Kidney (tissue), 14 donors: ENCODE data around the gene HCFC2. TPM values are rescaled to one million over a fixed set of nuclear protein-coding genes. Genes with fewer than 3 reads are reported as not detected.

Experiments used
- DNase-seq, 5 donors: peaks; one replicate each; pipeline ENCODE4 v3.0.0-alpha.2; 2013 to 2020
- FAIRE-seq: peaks from 2 replicates; lab custom pipeline; 2012; peaks lifted over from hg19 to GRCh38; lab: Jason Lieb, UNC
- H3K27ac ChIP-seq, 2 donors: one replicate each; pipeline ENCODE4 v1.7.0; 2013; ENCODE audit warnings: low read depth in 2 of 2, low read length in 2 of 2, inconsistent platforms in 1 of 2
- H3K27me3 ChIP-seq: one replicate; pipeline ENCODE4 v1.7.1; 2013; ENCODE audit warnings: low read length, inconsistent platforms; ENCODE audit not compliant: control insufficient read depth, insufficient read depth
- H3K36me3 ChIP-seq, 3 donors: one replicate each; pipeline versions ENCODE4 v1.7.0 to v1.7.1; 2013; ENCODE audit warnings: low read length in 3 of 3, control low read depth in 1 of 3, inconsistent platforms in 1 of 3; ENCODE audit not compliant: insufficient read depth in 3 of 3, control insufficient read depth in 2 of 3
- H3K4me1 ChIP-seq, 3 donors: one replicate each; pipeline versions ENCODE4 v1.7.0 to v1.7.1; 2013; ENCODE audit warnings: low read length in 3 of 3, inconsistent platforms in 1 of 3, low read depth in 1 of 3; ENCODE audit not compliant: control insufficient read depth in 2 of 3, insufficient read depth in 2 of 3
- H3K4me3 ChIP-seq, 3 donors: one replicate each; pipeline versions ENCODE4 v1.7.0 to v1.8.1; 2013; ENCODE audit warnings: low read length in 3 of 3, control low read depth in 1 of 3, inconsistent platforms in 1 of 3
- H3K9ac ChIP-seq, 3 donors: one replicate each; pipeline versions ENCODE4 v1.7.0 to v1.7.1; 2013; ENCODE audit warnings: low read length in 3 of 3, control low read depth in 1 of 3, inconsistent platforms in 1 of 3
- H3K9me3 ChIP-seq, 3 donors: one replicate each; pipeline versions ENCODE4 v1.7.0 to v1.7.1; 2013; ENCODE audit warnings: low read length in 3 of 3, control low read depth in 1 of 3, inconsistent platforms in 1 of 3; ENCODE audit not compliant: control insufficient read depth in 2 of 3, insufficient read depth in 1 of 3
- CTCF ChIP-seq: IDR thresholded peaks from 3 replicates; pipeline ENCODE4 v1.5.1; 2012; ENCODE audit warnings: mild to moderate bottlenecking, moderate library complexity, borderline replicate concordance; ENCODE audit not compliant: insufficient read depth; ENCODE audit errors: extremely low read depth
- intact Hi-C: fragments of 100-400 bp; cut with DNase I; formaldehyde crosslinking; loops from one replicate; pipeline ENCODE4 v1.11.1; 2022
- polyA plus RNA-seq: library from polyadenylated mRNA; stranded (reverse); fragments of 350-450 nt; fragmentation: Illumina TruSeq; extraction: RNeasy Lipid Tissue Mini Kit (QIAGEN cat#74804); gene quantifications from one replicate; pipeline ENCODE4 v1.2.3, GENCODE V29; 2014; ENCODE audit warnings: low read depth, low replicate concordance; ENCODE audit not compliant: insufficient read depth
- total RNA-seq: library from RNA; stranded (reverse); fragmentation: NEBNext Ultra II Directional; extraction: Animal tissue kit (Norgen Biotek cat#: 25700); gene quantifications from one replicate; pipeline ENCODE4 v1.2.1, GENCODE V29; 2021
- donor health status: control.
- donor health status: control.
- donor health status: control.
- donor health status: control.
- donor health status: control.
- donor health status: DM: yes; HTN: yes; CAD: no.
- donor health status: Normal renal cell carcinoma (clear cell type).

Gene HCFC2
- total and polyA plus RNA-seq, 2 donors from 2014 or later, result 6.0 to 18.1 TPM

- H3K9ac ChIP-seq, result no peak overlapping the region
- no peaks in the 10 kb centered on the region for H3K9me3 ChIP-seq
- no peaks in the 10 kb centered on the region for H3K36me3 ChIP-seq
- H3K27ac ChIP-seq, result no peak overlapping the region
- no peak for TF ChIP-seq CTCF
- peaks cover 0 to 5% (median 0%) of the 10 kb centered on the region in 3 donors for H3K4me1 ChIP-seq
- no peak for DNase-seq
- H3K27me3 ChIP-seq, result no peaks in the 10 kb centered on the region
- FAIRE-seq, result no peak
- intact Hi-C loops, result no loop called here
- H3K4me3 ChIP-seq, result no peak overlapping the region
Measured at GRCh38 chr12:104058802-104059201, 5.5 kb upstream of the HCFC2 start.

GRCh38 chr12:104059963-104060362 is 4.4 kb upstream of the HCFC2 start:
- no peaks in the 10 kb centered on the region for H3K27me3 ChIP-seq
- no peaks in the 10 kb centered on the region for H3K36me3 ChIP-seq
- no peak overlapping the region for H3K4me3 ChIP-seq
- DNase-seq, result no peak
- H3K9ac ChIP-seq, result no peak overlapping the region
- intact Hi-C loops, result no loop called here
- no peak for TF ChIP-seq CTCF
- no peaks in the 10 kb centered on the region for H3K9me3 ChIP-seq
- H3K27ac ChIP-seq, result no peak overlapping the region
- no peak for FAIRE-seq
- peaks cover 0 to 5% (median 0%) of the 10 kb centered on the region in 3 donors for H3K4me1 ChIP-seq

GRCh38 chr12:104060791-104061190 is 3.5 kb upstream of the HCFC2 start:
- no peaks in the 10 kb centered on the region for H3K27me3 ChIP-seq
- no peak overlapping the region for H3K9ac ChIP-seq
- H3K4me1 ChIP-seq, result peaks cover 0 to 10% (median 3%) of the 10 kb centered on the region in 3 donors
- H3K9me3 ChIP-seq, result no peaks in the 10 kb centered on the region
- intact Hi-C loops, result no loop called here
- FAIRE-seq, result no peak
- H3K36me3 ChIP-seq, result no peaks in the 10 kb centered on the region
- DNase-seq, result no peak
- H3K27ac ChIP-seq, result no peak overlapping the region
- no peak overlapping the region for H3K4me3 ChIP-seq
- TF ChIP-seq CTCF, result no peak

GRCh38 chr12:104063712-104064030 is 660 bp upstream of the HCFC2 start:
- H3K27me3 ChIP-seq, result no peaks in the 10 kb centered on the region
- H3K27ac ChIP-seq, result peak overlapping the region; percentile 32 to 90
- peak overlapping the region; percentile 72 to 86 (median 85) for H3K9ac ChIP-seq
- no peak for FAIRE-seq
- H3K9me3 ChIP-seq, result no peaks in the 10 kb centered on the region
- H3K36me3 ChIP-seq, result peaks cover 0 to 4% (median 3%) of the 10 kb centered on the region in 3 donors
- no peak for TF ChIP-seq CTCF
- intact Hi-C loops, result no loop called here
- peak overlapping the region; percentile 85 to 98 (median 95) for H3K4me3 ChIP-seq
- peaks cover 0 to 11% (median 6%) of the 10 kb centered on the region in 3 donors for H3K4me1 ChIP-seq
- no peak for DNase-seq
